ENCODE results near the gene OR6V1. TPM values are rescaled to one million over a fixed set of nuclear protein-coding genes. Genes with fewer than 3 reads are reported as not detected.

Gene OR6V1
- total RNA-seq, 2 donors from 2014 or later, result not detected

DNA sequence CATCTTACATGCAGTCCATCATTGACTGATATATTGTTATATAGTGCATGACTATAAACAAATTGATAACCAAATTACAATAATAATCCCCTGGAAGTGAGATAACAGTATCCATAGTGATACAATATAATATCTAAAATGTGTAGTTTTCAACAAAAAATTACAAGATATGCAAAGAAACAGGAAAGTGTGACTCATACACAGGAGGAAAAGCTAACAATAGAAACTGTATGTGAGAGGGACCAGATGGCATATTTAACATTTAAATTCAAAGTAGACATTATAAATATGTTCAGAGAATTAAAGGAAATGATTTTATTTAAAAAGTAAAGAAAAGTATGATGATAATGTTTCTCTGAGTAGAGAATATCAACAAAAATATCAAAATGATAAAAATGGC lies 33.2 kb upstream of the OR6V1 start:
- H3K36me3 Mint-ChIP-seq (ENCODE audit: low read depth), result no peaks in the 10 kb centered on the region
- H3K4me3 ChIP-seq (ENCODE audit: low read length), result no peak overlapping the region

DNA sequence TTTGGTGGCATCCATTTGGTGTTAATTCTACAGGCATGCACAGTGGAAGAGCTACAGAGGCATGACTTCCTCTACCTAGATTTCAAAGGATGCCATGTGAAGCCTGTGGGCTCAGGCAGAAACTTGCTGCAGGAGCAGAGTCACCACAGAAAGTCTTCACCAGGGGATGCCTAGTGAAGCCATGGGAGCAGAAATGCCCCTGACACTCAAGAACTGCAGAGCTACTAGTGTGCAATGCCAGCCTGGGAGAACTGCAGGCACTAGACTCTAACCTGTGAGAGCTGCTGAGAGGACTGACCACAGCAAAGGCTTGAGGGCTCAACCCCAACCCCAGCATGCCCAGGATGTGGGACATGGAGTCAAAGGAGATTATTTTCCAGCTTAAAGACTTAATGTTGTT lies 29.1 kb upstream of the OR6V1 start:
- no peaks in the 10 kb centered on the region for H3K36me3 Mint-ChIP-seq (ENCODE audit: low read depth)
- Histone ChIP-seq H3K9ac (ENCODE audit: extremely low read depth, low read length, poor library complexity, severe bottlenecking) (no peak overlapping the region), H3K4me1 (ENCODE audit: control insufficient read depth, insufficient read depth, low read length) (no peaks in the 10 kb centered on the region), H3K9me3 (ENCODE audit: control insufficient read depth, low read length) (no peaks in the 10 kb centered on the region), H3K36me3 (ENCODE audit: control insufficient read depth, insufficient read depth, low read length) (no peaks in the 10 kb centered on the region), H3K27ac (ENCODE audit: low read depth, low read length) (no peak overlapping the region), H3K4me3 (ENCODE audit: low read length) (no peak overlapping the region), H3K27me3 (ENCODE audit: control insufficient read depth, insufficient read depth, low read length, poor library complexity, severe bottlenecking) (no peaks in the 10 kb centered on the region)
- DNase-seq, result no peak
- H3K4me3 Mint-ChIP-seq, result no peak overlapping the region
- TF ChIP-seq, protein P1, sequence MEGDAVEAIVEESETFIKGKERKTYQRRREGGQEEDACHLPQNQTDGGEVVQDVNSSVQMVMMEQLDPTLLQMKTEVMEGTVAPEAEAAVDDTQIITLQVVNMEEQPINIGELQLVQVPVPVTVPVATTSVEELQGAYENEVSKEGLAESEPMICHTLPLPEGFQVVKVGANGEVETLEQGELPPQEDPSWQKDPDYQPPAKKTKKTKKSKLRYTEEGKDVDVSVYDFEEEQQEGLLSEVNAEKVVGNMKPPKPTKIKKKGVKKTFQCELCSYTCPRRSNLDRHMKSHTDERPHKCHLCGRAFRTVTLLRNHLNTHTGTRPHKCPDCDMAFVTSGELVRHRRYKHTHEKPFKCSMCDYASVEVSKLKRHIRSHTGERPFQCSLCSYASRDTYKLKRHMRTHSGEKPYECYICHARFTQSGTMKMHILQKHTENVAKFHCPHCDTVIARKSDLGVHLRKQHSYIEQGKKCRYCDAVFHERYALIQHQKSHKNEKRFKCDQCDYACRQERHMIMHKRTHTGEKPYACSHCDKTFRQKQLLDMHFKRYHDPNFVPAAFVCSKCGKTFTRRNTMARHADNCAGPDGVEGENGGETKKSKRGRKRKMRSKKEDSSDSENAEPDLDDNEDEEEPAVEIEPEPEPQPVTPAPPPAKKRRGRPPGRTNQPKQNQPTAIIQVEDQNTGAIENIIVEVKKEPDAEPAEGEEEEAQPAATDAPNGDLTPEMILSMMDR (conservative IDR thresholded peaks at IDR 0.05), result no peak
- H3K9me3 Mint-ChIP-seq, result no peaks in the 10 kb centered on the region
- no peaks in the 10 kb centered on the region for H3K4me1 Mint-ChIP-seq
- no peak overlapping the region for H3K27ac Mint-ChIP-seq
- H3K27me3 Mint-ChIP-seq (ENCODE audit: insufficient read depth), result peaks cover 8% of the 10 kb centered on the region

More for the DNA sequence above, 33.2 kb upstream of the OR6V1 start:
- no peaks in the 10 kb centered on the region for H3K4me1 Mint-ChIP-seq
- peaks cover 3% of the 10 kb centered on the region for H3K4me1 ChIP-seq (ENCODE audit: control insufficient read depth, insufficient read depth, low read length)
- H3K27ac ChIP-seq (ENCODE audit: low read depth, low read length), result no peak overlapping the region
- H3K27me3 Mint-ChIP-seq (ENCODE audit: insufficient read depth), result peaks cover 11% of the 10 kb centered on the region
- no peaks in the 10 kb centered on the region for H3K9me3 Mint-ChIP-seq
- no peaks in the 10 kb centered on the region for H3K36me3 ChIP-seq (ENCODE audit: control insufficient read depth, insufficient read depth, low read length)
- H3K27ac Mint-ChIP-seq, result no peak overlapping the region
- H3K27me3 ChIP-seq (ENCODE audit: control insufficient read depth, insufficient read depth, low read length, poor library complexity, severe bottlenecking), result no peaks in the 10 kb centered on the region
- H3K9ac ChIP-seq (ENCODE audit: extremely low read depth, low read length, poor library complexity, severe bottlenecking), result no peak overlapping the region
- TF ChIP-seq, protein P1 (conservative IDR thresholded peaks at IDR 0.05), result no peak
- DNase-seq, result no peak
- no peak overlapping the region for H3K4me3 Mint-ChIP-seq
- no peaks in the 10 kb centered on the region for H3K9me3 ChIP-seq (ENCODE audit: control insufficient read depth, low read length)

DNA sequence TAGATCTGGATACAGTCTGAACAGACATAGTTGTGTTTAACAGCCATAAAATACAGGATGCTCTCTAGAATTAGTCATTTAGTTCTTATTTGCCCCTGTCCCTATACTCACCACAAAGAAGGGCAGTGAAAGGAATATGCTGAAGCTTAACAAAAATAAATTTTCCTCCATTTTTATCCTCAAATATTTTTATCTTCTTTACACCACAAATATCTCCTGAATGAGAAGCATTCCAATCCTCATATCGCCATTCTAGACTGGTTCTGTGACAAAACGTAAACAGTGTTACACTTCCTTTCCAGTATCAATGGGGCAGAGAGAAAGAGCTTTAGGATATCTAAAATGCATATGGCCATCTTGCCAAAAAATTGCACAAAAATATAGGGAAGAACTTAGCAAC lies 26.8 kb upstream of the OR6V1 start:
- WGBS, 2 experiments (ENCODE audit: insufficient coverage in 1 of 2, insufficient read length in 1 of 2), result 98% methylated on average over 2 of the region's 2 CpGs; no CpG with 5 or more reads in 1 of the 2 experiments
- Histone ChIP-seq H3K27me3 (ENCODE audit: control insufficient read depth, insufficient read depth, low read length, poor library complexity, severe bottlenecking) (peaks cover 3% of the 10 kb centered on the region), H3K36me3 (ENCODE audit: control insufficient read depth, insufficient read depth, low read length) (no peaks in the 10 kb centered on the region), H3K27ac (ENCODE audit: low read depth, low read length) (no peak overlapping the region), H3K4me1 (ENCODE audit: control insufficient read depth, insufficient read depth, low read length) (no peaks in the 10 kb centered on the region), H3K4me3 (ENCODE audit: low read length) (no peak overlapping the region), H3K9ac (ENCODE audit: extremely low read depth, low read length, poor library complexity, severe bottlenecking) (no peak overlapping the region), H3K9me3 (ENCODE audit: control insufficient read depth, low read length) (no peaks in the 10 kb centered on the region)
- H3K36me3 Mint-ChIP-seq (ENCODE audit: low read depth), result no peaks in the 10 kb centered on the region
- H3K27ac Mint-ChIP-seq, result no peak overlapping the region
- H3K4me3 Mint-ChIP-seq, result no peak overlapping the region
- H3K9me3 Mint-ChIP-seq, result no peaks in the 10 kb centered on the region
- TF ChIP-seq, protein P1 (conservative IDR thresholded peaks at IDR 0.05), result no peak
- no peak for DNase-seq
- H3K27me3 Mint-ChIP-seq (ENCODE audit: insufficient read depth), result peaks cover 12% of the 10 kb centered on the region
- H3K4me1 Mint-ChIP-seq, result no peaks in the 10 kb centered on the region
